Stimulated activated CD8-positive, alpha-beta memory T cell treated with anti-CD3 and anti-CD28 coated beads, Interleukin-4, amount 100 ng/mL, for 1 hour (primary cell): ENCODE data around the gene GNG12.
A peak's percentile ranks its signal among the peaks of the same experiment; 100 is the strongest.

Experiments
- DNase-seq, 2 donors: peaks; one replicate each; pipeline ENCODE4 v3.0.0-alpha.2; 2020; ENCODE audit warnings: low read depth in 2 of 2, low spot score in 1 of 2

Gene GNG12

GRCh38 chr1:67711158-67711854 lies 122.0 kb downstream of the GNG12 start:
- no peak for DNase-seq

- DNase-seq, result no peak
Observed at GRCh38 chr1:67710417-67710816, 122.8 kb downstream of the GNG12 start.

GRCh38 chr1:67708606-67709005 lies 124.7 kb downstream of the GNG12 start:
- no peak for DNase-seq

- no peak for DNase-seq
Observed at GRCh38 chr1:67705735-67706453, 127.4 kb downstream of the GNG12 start.

GRCh38 chr1:67704351-67704750 lies 128.9 kb downstream of the GNG12 start:
- DNase-seq, result no peak

GRCh38 chr1:67701876-67702275 lies 131.4 kb downstream of the GNG12 start:
- no peak for DNase-seq

- DNase-seq, result no peak
Observed at GRCh38 chr1:67700692-67701410, 132.4 kb downstream of the GNG12 start.

- DNase-seq, result no peak
Observed at GRCh38 chr1:67700220-67700619, 133.0 kb downstream of the GNG12 start.

GRCh38 chr1:67696708-67697107 lies 136.6 kb downstream of the GNG12 start:
- no peak for DNase-seq

- DNase-seq, result no peak
Observed at GRCh38 chr1:67695963-67696362, 137.3 kb downstream of the GNG12 start.

- DNase-seq, result no peak
Observed at GRCh38 chr1:67691712-67692111, 141.6 kb downstream of the GNG12 start.

- DNase-seq, result no peak
Observed at GRCh38 chr1:67690411-67690810, 142.9 kb downstream of the GNG12 start.

- no peak for DNase-seq
Observed at GRCh38 chr1:67690018-67690363, 143.3 kb downstream of the GNG12 start.

GRCh38 chr1:67689267-67690017 lies 143.8 kb downstream of the GNG12 start:
- no peak for DNase-seq

- DNase-seq, result no peak
Observed at GRCh38 chr1:67688526-67689219, 144.6 kb downstream of the GNG12 start.

GRCh38 chr1:67687649-67688048 lies 145.6 kb downstream of the GNG12 start:
- DNase-seq, result no peak

GRCh38 chr1:67687198-67687545 lies 146.1 kb downstream of the GNG12 start:
- no peak for DNase-seq

GRCh38 chr1:67686267-67687197 lies 146.7 kb downstream of the GNG12 start:
- peak; percentile 12 to 13 for DNase-seq

- DNase-seq, result peak; percentile 21 to 29
Observed at GRCh38 chr1:67685558-67686266, 147.6 kb downstream of the GNG12 start.
